Gastroesophageal sphincter (tissue), 4 donors: Measurements from ENCODE around the gene CEP112. TPM values are rescaled to one million over a fixed set of nuclear protein-coding genes. Genes with fewer than 3 reads are reported as not detected.

ENCODE experiments used
- ATAC-seq: fragments of 150-250 bp; one replicate; pipeline ENCODE4 v1.9.1; 2016; ENCODE audit warnings: mild to moderate bottlenecking, moderate library complexity
- H3K27ac ChIP-seq, 4 donors: fragments of 200-600 bp; sonication (generic) in 3 of 4; 1 replicate in 3 of 4; 2 replicates in 1 of 4; pipeline ENCODE4 v1.5.1; 2016 to 2019
- H3K27me3 ChIP-seq: fragments of 200-600 bp; sonication (generic); one replicate; pipeline ENCODE4 v1.5.1; 2019
- H3K36me3 ChIP-seq, 2 donors: fragments of 200-600 bp; sonication (generic); one replicate each; pipeline ENCODE4 v1.5.1; 2019; ENCODE audit warnings: control low read depth in 1 of 2
- H3K4me1 ChIP-seq, 3 donors: fragments of 200-600 bp; sonication (generic); 1 replicate in 2 of 3; 2 replicates in 1 of 3; pipeline ENCODE4 v1.5.1; 2016 to 2019; ENCODE audit warnings: control low read depth in 2 of 3
- H3K4me3 ChIP-seq, 2 donors: fragments of 200-600 bp; sonication (generic); one replicate each; pipeline ENCODE4 v1.5.1; 2019; ENCODE audit warnings: mild to moderate bottlenecking in 1 of 2, moderate library complexity in 1 of 2
- H3K9me3 ChIP-seq, 3 donors: fragments of 200-600 bp; sonication (generic); one replicate each; pipeline ENCODE4 v1.5.1; 2017 to 2019; ENCODE audit warnings: control low read depth in 2 of 3
- CTCF ChIP-seq, 4 experiments: fragments of 200-600 bp in 2 of 4; fragments of 450-650 bp in 2 of 4; sonication (generic) in 1 of 4; IDR thresholded peaks; one replicate each; pipeline ENCODE4 v1.5.1; 2017 to 2019; ENCODE audit warnings: antibody characterized with exemption in 4 of 4, mild to moderate bottlenecking in 2 of 4, moderate library complexity in 2 of 4
- EP300 ChIP-seq: sonication (generic); formaldehyde crosslinking; IDR thresholded peaks from one replicate; pipeline ENCODE4 v1.6.1; 2017; ENCODE audit warnings: antibody characterized with exemption, mild to moderate bottlenecking
- POLR2A ChIP-seq, 2 donors: fragments of 450-650 bp; IDR thresholded peaks; one replicate each; pipeline ENCODE4 v1.6.1; 2017; ENCODE audit warnings: antibody characterized with exemption in 2 of 2, mild to moderate bottlenecking in 2 of 2, moderate library complexity in 1 of 2
- POLR2AphosphoS5 ChIP-seq: sonication (generic); formaldehyde crosslinking; IDR thresholded peaks from one replicate; pipeline ENCODE4 v1.6.1; 2017; ENCODE audit warnings: antibody characterized with exemption
- WGBS, 2 donors: methylation state at CpG; one replicate each; pipeline ENCODE4 v1.1.5; 2018; ENCODE audit warnings: low coverage in 1 of 2; 5-methylcytosine and 5-hydroxymethylcytosine counted together
- total RNA-seq, 4 donors: library from RNA; depleted of rRNA; stranded (reverse); fragments of >200 nt; gene quantifications; one replicate each; pipeline ENCODE4 v1.1.0, GENCODE V29; 2016

Gene CEP112
- total RNA-seq, 4 donors from 2014 or later = 21.9 to 38.2 (median 27.0) TPM

GRCh38 chr17:65824901-65825300 is 367.0 kb downstream of the CEP112 start:
- H3K27ac ChIP-seq = no peak overlapping the region
- no peak for TF ChIP-seq POLR2A (IDR thresholded peaks at IDR 0.05)
- TF ChIP-seq EP300 = no peak
- TF ChIP-seq POLR2AphosphoS5 = no peak
- TF ChIP-seq CTCF (IDR thresholded peaks at IDR 0.05) = no peak
- H3K4me3 ChIP-seq = no peak overlapping the region
- no peaks in the 10 kb centered on the region for H3K9me3 ChIP-seq
- no peaks in the 10 kb centered on the region for H3K36me3 ChIP-seq
- no peaks in the 10 kb centered on the region for H3K27me3 ChIP-seq
- H3K4me1 ChIP-seq = no peaks in the 10 kb centered on the region
- 56 to 65% methylated on average over 1 of the region's 1 CpG for WGBS, 2 donors
- no peak for ATAC-seq

- TF ChIP-seq POLR2AphosphoS5 (no peak), EP300 (no peak), CTCF (IDR thresholded peaks at IDR 0.05) (no peak), POLR2A (IDR thresholded peaks at IDR 0.05) (no peak)
- no peak for ATAC-seq
Observed at GRCh38 chr17:65823713-65824112, 368.2 kb downstream of the CEP112 start.

GRCh38 chr17:65820811-65821210 is 371.1 kb downstream of the CEP112 start:
- H3K9me3 ChIP-seq = no peaks in the 10 kb centered on the region
- no peaks in the 10 kb centered on the region for H3K27me3 ChIP-seq
- no peaks in the 10 kb centered on the region for H3K36me3 ChIP-seq
- no peak overlapping the region for H3K27ac ChIP-seq
- TF ChIP-seq EP300 (no peak), POLR2A (IDR thresholded peaks at IDR 0.05) (no peak)
- 71 to 74% methylated on average over 2 of the region's 2 CpGs for WGBS, 2 donors
- no peak overlapping the region for H3K4me3 ChIP-seq
- no peaks in the 10 kb centered on the region for H3K4me1 ChIP-seq
- ATAC-seq = no peak

More at GRCh38 chr17:65823713-65824112, 368.2 kb downstream of the CEP112 start:
- no peak overlapping the region for H3K4me3 ChIP-seq
- H3K27me3 ChIP-seq = no peaks in the 10 kb centered on the region
- no peaks in the 10 kb centered on the region for H3K9me3 ChIP-seq
- no peak overlapping the region for H3K27ac ChIP-seq
- H3K36me3 ChIP-seq = no peaks in the 10 kb centered on the region
- no peaks in the 10 kb centered on the region for H3K4me1 ChIP-seq

GRCh38 chr17:65820306-65820705 is 371.6 kb downstream of the CEP112 start:
- Histone ChIP-seq H3K4me3 (no peak overlapping the region), H3K4me1 (no peaks in the 10 kb centered on the region), H3K27ac (no peak overlapping the region), H3K9me3 (no peaks in the 10 kb centered on the region), H3K36me3 (no peaks in the 10 kb centered on the region), H3K27me3 (no peaks in the 10 kb centered on the region)
- WGBS, 2 donors = 90 to 100% methylated on average over 1 of the region's 1 CpG
- no peak for ATAC-seq
- no peak for TF ChIP-seq EP300
- no peak for TF ChIP-seq POLR2A (IDR thresholded peaks at IDR 0.05)
- no peak for TF ChIP-seq POLR2AphosphoS5
- TF ChIP-seq CTCF (IDR thresholded peaks at IDR 0.05) = no peak

- Histone ChIP-seq H3K27ac (no peak overlapping the region), H3K9me3 (no peaks in the 10 kb centered on the region), H3K4me1 (no peaks in the 10 kb centered on the region), H3K4me3 (no peak overlapping the region), H3K27me3 (no peaks in the 10 kb centered on the region), H3K36me3 (no peaks in the 10 kb centered on the region)
- 41 to 47% methylated on average over 3 of the region's 3 CpGs for WGBS, 2 donors
- TF ChIP-seq CTCF (IDR thresholded peaks at IDR 0.05) (no peak), EP300 (no peak), POLR2A (IDR thresholded peaks at IDR 0.05) (no peak), POLR2AphosphoS5 (no peak)
- ATAC-seq = no peak
Observed at GRCh38 chr17:65819810-65820209, 372.1 kb downstream of the CEP112 start.
